Rectal smooth muscle tissue (tissue), 1 donor: ENCODE measurements around the gene FBXL7.

Source experiments
- H3K27ac ChIP-seq: one replicate; pipeline ENCODE4 v1.7.0; 2013; ENCODE audit warnings: low read depth, low read length, inconsistent platforms
- H3K27me3 ChIP-seq: one replicate; pipeline ENCODE4 v1.7.0; 2013; ENCODE audit warnings: low read length; ENCODE audit not compliant: control insufficient read depth, insufficient read depth
- H3K36me3 ChIP-seq: one replicate; pipeline ENCODE4 v1.7.0; 2013; ENCODE audit warnings: low read length; ENCODE audit not compliant: control insufficient read depth, insufficient read depth
- H3K4me1 ChIP-seq: one replicate; pipeline ENCODE4 v1.7.0; 2013; ENCODE audit warnings: low read length; ENCODE audit not compliant: control insufficient read depth, insufficient read depth
- H3K4me3 ChIP-seq: one replicate; pipeline ENCODE4 v1.7.0; 2013; ENCODE audit warnings: low read length
- H3K9ac ChIP-seq: one replicate; pipeline ENCODE4 v1.7.0; 2013; ENCODE audit warnings: low read length

Gene FBXL7

DNA sequence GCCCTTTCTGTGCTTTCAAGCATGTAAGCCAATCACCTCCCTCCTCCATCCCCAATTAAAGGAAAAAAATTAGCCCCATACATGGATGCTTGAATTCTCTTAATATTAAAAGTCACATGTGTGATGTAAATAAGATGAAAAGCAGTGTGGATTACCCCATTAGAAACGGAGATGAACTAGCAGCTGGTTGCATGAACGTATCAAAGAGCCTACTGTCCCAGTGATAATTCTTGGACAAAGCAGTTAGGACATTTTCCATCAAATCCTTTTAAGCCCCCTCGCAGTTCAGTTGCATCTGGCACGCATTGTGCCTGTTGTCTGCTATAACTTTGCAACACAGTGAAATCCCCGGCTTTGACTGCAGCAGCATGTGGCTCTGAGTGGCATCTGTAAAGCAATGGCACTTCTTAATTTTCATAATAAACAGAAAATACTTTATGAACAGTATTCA is 285.6 kb downstream of the FBXL7 start:
- Histone ChIP-seq H3K27ac (no peak overlapping the region), H3K4me1 (no peaks in the 10 kb centered on the region), H3K36me3 (no peaks in the 10 kb centered on the region), H3K9ac (no peak overlapping the region), H3K27me3 (no peaks in the 10 kb centered on the region), H3K4me3 (no peak overlapping the region)

GRCh38 chr5:15786326-15786725 is 286.3 kb downstream of the FBXL7 start:
- Histone ChIP-seq H3K4me1 (peaks cover 3% of the 10 kb centered on the region), H3K27me3 (no peaks in the 10 kb centered on the region)

DNA sequence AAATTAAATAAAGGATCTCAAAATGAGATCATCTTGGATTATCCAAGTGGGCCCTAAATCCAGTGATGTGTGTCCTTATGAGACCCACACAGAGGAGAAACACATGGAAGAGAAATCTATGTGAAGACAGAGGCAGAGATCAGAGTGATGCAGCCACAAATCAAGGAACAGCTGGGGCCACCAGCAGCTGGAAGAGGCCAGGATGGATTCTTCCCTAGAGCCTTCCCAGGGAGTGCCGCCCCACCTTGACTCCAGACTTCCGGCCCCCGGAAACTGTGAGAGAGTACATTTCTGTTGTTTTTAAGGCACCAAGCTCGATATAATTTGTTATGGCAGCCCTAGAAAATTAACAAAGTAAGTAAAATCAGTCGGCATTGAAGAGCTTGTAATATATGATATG is 286.9 kb downstream of the FBXL7 start:
- no peaks in the 10 kb centered on the region for H3K27me3 ChIP-seq
- no peak overlapping the region for H3K9ac ChIP-seq
- H3K27ac ChIP-seq, result no peak overlapping the region
- no peak overlapping the region for H3K4me3 ChIP-seq
- H3K36me3 ChIP-seq, result no peaks in the 10 kb centered on the region
- peaks cover 5% of the 10 kb centered on the region for H3K4me1 ChIP-seq

More at GRCh38 chr5:15786326-15786725, 286.3 kb downstream of the FBXL7 start:
- no peak overlapping the region for H3K4me3 ChIP-seq
- no peak overlapping the region for H3K9ac ChIP-seq
- H3K27ac ChIP-seq, result no peak overlapping the region
- no peaks in the 10 kb centered on the region for H3K36me3 ChIP-seq

DNA sequence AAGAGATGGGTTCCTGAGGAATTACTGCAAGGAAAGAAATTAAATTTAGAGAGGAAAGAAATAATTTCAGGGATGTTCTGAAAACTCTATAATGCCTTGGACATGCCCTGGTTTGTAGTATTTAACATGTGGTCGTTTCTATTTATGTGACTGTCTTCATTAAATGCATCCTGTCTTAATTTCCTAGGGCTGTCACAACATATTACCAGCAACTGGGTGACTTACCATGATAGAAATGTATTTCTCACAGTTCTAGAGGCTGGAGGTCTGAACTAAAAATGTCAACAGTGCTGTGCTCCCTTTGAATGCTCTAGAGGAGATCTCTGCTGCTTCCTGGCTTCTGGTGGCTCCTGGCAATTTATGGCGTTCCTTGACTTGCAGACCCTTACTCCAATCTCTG is 287.7 kb downstream of the FBXL7 start:
- Histone ChIP-seq H3K36me3 (no peaks in the 10 kb centered on the region), H3K27ac (no peak overlapping the region), H3K9ac (no peak overlapping the region), H3K4me1 (peaks cover 5% of the 10 kb centered on the region), H3K27me3 (no peaks in the 10 kb centered on the region), H3K4me3 (no peak overlapping the region)

GRCh38 chr5:15789642-15790041 is 289.7 kb downstream of the FBXL7 start:
- H3K4me3 ChIP-seq, result no peak overlapping the region
- H3K27ac ChIP-seq, result no peak overlapping the region
- no peak overlapping the region for H3K9ac ChIP-seq
- H3K27me3 ChIP-seq, result no peaks in the 10 kb centered on the region
- peaks cover 5% of the 10 kb centered on the region for H3K4me1 ChIP-seq
- H3K36me3 ChIP-seq, result no peaks in the 10 kb centered on the region

GRCh38 chr5:15790446-15791018 is 290.6 kb downstream of the FBXL7 start:
- no peak overlapping the region for H3K4me3 ChIP-seq
- no peaks in the 10 kb centered on the region for H3K36me3 ChIP-seq
- no peak overlapping the region for H3K9ac ChIP-seq
- no peak overlapping the region for H3K27ac ChIP-seq
- no peaks in the 10 kb centered on the region for H3K27me3 ChIP-seq
- peaks cover 5% of the 10 kb centered on the region for H3K4me1 ChIP-seq

- Histone ChIP-seq H3K4me3 (no peak overlapping the region), H3K27me3 (no peaks in the 10 kb centered on the region), H3K4me1 (peaks cover 5% of the 10 kb centered on the region), H3K36me3 (no peaks in the 10 kb centered on the region), H3K27ac (no peak overlapping the region), H3K9ac (no peak overlapping the region)
Observed at GRCh38 chr5:15791274-15791673, 291.3 kb downstream of the FBXL7 start.

DNA sequence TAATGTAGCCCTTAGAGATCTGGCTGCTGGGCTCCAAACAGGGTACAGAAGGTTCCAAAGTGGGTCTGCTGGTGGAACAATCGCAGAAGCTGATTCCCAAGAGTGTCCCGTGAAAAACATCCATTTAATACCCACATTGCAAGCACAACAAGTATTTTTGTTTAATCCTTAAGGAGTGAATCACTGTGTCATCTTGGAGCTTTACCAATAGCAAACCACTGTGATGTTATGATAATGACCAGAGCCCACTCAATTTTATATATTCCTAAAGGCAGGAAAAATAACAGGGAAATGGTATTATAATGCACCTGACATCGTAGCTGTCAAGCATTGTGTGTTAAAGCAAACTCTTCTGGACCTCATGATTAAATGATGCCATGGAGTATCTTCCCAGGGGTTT is 291.9 kb downstream of the FBXL7 start:
- Histone ChIP-seq H3K36me3 (no peaks in the 10 kb centered on the region), H3K9ac (no peak overlapping the region), H3K27me3 (no peaks in the 10 kb centered on the region), H3K27ac (no peak overlapping the region), H3K4me3 (no peak overlapping the region), H3K4me1 (peaks cover 5% of the 10 kb centered on the region)

DNA sequence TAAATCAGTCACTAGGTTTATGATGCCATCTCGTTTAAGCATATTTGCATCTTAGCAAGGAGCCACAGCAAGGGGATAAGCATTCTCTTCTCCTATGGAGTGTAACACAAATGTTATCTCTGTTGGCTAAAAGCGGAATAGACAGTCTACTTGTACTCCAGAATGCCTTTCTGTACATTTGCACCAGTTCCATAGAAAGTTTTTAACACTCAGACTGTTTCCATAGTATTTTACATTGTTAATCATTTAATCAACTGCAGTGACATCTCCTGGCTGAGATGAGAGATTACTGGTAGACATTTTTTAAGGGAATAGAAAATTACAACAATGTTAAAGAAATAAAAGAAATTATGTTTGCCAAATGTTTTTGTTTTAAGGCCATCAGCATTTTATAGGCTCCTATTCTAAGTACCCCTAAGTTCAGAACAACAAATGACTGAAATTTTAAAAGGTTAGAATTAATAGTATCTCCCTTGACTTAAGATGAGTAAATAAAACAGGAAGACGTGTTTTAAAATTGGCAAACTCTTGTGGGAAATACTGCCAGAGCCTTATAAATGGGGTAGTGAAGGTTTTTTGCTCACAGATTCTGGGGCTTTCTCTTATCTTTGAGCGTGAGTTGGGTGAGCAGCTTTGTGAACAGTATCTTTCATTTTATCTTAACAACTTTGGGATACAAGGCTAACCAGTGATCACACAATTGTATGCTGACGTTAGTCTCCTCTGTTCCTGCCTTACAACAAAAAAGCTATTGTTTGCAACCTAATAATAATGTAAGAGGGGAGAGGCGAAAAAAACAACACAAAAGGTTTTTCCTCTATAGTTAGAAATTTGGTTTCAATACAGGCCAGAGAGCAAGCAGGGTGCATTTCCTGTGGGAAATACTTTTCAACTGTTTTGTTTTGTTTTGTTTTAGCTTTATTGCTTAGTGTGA is 294.3 kb downstream of the FBXL7 start:
- Histone ChIP-seq H3K9ac (no peak overlapping the region), H3K4me3 (no peak overlapping the region), H3K27ac (no peak overlapping the region), H3K4me1 (peaks cover 5% of the 10 kb centered on the region), H3K36me3 (no peaks in the 10 kb centered on the region), H3K27me3 (no peaks in the 10 kb centered on the region)

DNA sequence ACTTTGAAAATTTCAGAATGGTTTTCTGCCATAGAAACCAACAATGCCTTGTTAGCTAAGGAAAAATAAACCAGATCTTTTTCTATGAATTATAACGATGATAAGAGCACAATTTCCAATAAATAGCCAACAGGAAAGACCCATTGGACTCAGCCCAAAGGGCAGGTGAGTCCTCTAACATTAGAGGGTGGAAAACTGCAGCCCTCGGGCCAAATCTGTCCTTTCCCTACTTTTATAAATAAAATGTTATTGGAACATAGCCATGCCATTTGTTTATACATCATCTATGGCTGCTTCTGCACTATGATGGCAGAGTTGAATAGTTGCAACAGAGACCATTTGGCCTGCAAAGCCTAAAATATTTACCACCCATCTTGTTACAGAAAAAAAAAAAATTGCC is 296.1 kb downstream of the FBXL7 start:
- no peaks in the 10 kb centered on the region for H3K27me3 ChIP-seq
- H3K27ac ChIP-seq, result no peak overlapping the region
- peaks cover 4% of the 10 kb centered on the region for H3K4me1 ChIP-seq
- H3K9ac ChIP-seq, result no peak overlapping the region
- H3K4me3 ChIP-seq, result no peak overlapping the region
- no peaks in the 10 kb centered on the region for H3K36me3 ChIP-seq

DNA sequence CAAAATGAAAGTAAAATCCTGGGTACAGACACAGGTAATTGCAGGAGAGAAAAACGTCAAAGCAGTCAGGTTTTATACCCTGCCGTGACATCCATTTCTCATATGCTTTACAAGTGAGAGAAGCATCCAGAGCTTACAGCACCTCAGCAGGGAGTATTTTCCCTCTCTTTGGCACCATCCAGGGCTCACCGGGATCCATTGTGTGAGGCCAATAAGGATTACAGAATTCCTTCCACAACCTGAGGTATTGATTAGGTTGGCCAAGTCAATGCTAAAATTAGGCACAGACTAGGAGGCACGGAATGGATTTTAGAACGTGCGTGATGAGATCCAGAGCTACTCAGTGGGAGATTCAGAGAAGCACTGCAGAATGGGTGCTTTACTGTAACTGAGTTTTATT is 296.6 kb downstream of the FBXL7 start:
- Histone ChIP-seq H3K4me1 (no peaks in the 10 kb centered on the region), H3K36me3 (no peaks in the 10 kb centered on the region), H3K27ac (no peak overlapping the region), H3K9ac (no peak overlapping the region), H3K4me3 (no peak overlapping the region), H3K27me3 (no peaks in the 10 kb centered on the region)

DNA sequence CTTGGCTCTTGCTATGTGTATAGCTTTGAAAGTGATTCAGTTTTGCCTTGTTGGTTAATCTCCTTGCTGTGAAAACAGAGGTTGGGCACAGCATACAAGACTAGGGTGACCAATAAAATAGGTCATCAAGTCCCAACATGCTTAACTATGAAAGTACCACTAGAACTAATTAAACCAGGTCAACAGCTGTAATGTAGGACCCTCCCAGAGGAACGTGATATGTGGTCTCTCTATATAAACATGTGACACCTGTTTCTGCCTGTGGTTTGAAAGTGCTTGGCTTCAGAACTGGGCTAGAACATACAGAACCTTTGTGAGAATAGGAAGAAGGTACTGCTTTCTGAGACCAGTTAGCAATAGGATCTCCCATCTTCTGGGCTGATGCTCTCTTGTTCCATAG is 297.1 kb downstream of the FBXL7 start:
- Histone ChIP-seq H3K4me3 (no peak overlapping the region), H3K9ac (no peak overlapping the region), H3K27me3 (no peaks in the 10 kb centered on the region), H3K27ac (no peak overlapping the region), H3K4me1 (no peaks in the 10 kb centered on the region), H3K36me3 (no peaks in the 10 kb centered on the region)

DNA sequence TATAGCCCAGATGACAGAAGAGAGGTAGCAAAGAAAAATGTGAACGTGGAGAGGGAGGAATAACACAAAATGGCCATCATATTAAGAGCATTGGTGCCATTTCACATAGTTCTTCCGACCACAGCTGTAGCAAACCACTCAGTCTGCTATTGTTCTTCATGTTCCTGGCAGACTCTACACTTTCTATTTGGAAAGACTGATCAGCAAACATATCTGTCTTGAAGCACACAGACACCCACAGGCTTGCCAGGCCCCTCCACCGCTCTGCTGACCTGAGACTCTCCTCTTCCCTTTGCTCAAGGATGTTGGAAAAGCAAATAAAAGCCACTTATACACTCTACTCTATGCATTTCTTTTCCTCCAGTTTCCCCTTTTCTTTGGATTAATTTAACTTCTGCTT is 298.0 kb downstream of the FBXL7 start:
- Histone ChIP-seq H3K9ac (no peak overlapping the region), H3K27ac (no peak overlapping the region), H3K4me3 (no peak overlapping the region), H3K27me3 (no peaks in the 10 kb centered on the region), H3K4me1 (no peaks in the 10 kb centered on the region), H3K36me3 (no peaks in the 10 kb centered on the region)
